ENCODE measurements around the gene ULK4.
"Not testable (repeated sequence)": the region's sequence is repeated elsewhere in the genome, so short reads cannot be mapped to it uniquely, and the experiment has no call there.

Gene ULK4

DNA sequence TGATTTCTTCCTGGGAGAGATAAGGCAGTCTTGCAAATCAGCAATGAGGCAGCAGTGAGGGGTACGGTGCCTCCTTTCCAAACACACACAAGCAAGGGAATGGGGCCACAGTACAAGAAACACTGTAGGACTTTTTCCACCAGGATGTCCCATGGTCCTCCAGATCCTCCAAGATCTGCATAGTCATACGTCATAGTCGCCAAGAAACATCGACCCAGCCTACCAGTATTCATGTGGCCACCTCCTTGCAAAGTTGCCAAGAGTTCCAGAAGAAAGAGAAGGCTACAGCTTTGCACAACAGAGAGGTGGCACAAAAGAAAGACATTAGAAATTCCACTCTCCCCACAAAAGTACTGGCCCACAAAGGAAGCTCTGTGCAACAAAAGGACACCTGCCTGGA is 504.7 kb downstream of the ULK4 start:
- Histone ChIP-seq H3K27ac (replicated peaks) (no peak overlapping the region), H3K27me3 (ENCODE audit: insufficient read depth, poor library complexity, severe bottlenecking) (no peaks in the 10 kb centered on the region), H3K4me3 (replicated peaks; ENCODE audit: insufficient read depth, low read length) (no peak overlapping the region)
- TF ChIP-seq SPI1 (IDR thresholded peaks at IDR 0.05; ENCODE audit: borderline replicate concordance, low read depth) (no peak), GABPA (IDR thresholded peaks at IDR 0.05; ENCODE audit: low read depth) (no peak), POLR2AphosphoS5 (IDR thresholded peaks at IDR 0.05; ENCODE audit: low read depth) (no peak)
- TF ChIP-seq, protein P1, sequence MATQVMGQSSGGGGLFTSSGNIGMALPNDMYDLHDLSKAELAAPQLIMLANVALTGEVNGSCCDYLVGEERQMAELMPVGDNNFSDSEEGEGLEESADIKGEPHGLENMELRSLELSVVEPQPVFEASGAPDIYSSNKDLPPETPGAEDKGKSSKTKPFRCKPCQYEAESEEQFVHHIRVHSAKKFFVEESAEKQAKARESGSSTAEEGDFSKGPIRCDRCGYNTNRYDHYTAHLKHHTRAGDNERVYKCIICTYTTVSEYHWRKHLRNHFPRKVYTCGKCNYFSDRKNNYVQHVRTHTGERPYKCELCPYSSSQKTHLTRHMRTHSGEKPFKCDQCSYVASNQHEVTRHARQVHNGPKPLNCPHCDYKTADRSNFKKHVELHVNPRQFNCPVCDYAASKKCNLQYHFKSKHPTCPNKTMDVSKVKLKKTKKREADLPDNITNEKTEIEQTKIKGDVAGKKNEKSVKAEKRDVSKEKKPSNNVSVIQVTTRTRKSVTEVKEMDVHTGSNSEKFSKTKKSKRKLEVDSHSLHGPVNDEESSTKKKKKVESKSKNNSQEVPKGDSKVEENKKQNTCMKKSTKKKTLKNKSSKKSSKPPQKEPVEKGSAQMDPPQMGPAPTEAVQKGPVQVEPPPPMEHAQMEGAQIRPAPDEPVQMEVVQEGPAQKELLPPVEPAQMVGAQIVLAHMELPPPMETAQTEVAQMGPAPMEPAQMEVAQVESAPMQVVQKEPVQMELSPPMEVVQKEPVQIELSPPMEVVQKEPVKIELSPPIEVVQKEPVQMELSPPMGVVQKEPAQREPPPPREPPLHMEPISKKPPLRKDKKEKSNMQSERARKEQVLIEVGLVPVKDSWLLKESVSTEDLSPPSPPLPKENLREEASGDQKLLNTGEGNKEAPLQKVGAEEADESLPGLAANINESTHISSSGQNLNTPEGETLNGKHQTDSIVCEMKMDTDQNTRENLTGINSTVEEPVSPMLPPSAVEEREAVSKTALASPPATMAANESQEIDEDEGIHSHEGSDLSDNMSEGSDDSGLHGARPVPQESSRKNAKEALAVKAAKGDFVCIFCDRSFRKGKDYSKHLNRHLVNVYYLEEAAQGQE (IDR thresholded peaks at IDR 0.05; ENCODE audit: insufficient replicate concordance, low read depth) = no peak
- TF ChIP-seq, protein P2, sequence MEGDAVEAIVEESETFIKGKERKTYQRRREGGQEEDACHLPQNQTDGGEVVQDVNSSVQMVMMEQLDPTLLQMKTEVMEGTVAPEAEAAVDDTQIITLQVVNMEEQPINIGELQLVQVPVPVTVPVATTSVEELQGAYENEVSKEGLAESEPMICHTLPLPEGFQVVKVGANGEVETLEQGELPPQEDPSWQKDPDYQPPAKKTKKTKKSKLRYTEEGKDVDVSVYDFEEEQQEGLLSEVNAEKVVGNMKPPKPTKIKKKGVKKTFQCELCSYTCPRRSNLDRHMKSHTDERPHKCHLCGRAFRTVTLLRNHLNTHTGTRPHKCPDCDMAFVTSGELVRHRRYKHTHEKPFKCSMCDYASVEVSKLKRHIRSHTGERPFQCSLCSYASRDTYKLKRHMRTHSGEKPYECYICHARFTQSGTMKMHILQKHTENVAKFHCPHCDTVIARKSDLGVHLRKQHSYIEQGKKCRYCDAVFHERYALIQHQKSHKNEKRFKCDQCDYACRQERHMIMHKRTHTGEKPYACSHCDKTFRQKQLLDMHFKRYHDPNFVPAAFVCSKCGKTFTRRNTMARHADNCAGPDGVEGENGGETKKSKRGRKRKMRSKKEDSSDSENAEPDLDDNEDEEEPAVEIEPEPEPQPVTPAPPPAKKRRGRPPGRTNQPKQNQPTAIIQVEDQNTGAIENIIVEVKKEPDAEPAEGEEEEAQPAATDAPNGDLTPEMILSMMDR (IDR thresholded peaks at IDR 0.05; ENCODE audit: insufficient read depth, low read length) = no peak
- no peak for DNase-seq (ENCODE audit: low read depth in 1 of 2, low spot score in 1 of 2)

DNA sequence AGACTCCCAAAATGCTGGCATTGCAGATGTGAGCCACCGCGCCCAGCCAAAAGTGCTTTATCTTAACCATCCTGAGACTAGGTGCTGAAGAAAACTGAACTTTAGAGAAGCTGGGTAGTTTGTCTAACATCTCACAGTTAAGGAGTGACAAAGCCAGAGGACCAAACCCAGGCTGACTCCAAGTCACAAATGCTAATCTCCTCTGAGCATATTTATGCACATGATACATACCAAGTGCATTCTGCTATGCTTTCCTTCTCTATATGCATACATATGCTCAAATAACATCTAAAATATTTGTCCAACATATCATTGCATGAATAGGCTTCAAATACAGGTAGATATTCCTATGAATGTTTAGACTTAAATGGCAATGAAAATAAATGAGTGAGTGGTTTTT is 505.7 kb downstream of the ULK4 start:
- H3K27me3 ChIP-seq (ENCODE audit: insufficient read depth, poor library complexity, severe bottlenecking) = no peaks in the 10 kb centered on the region
- H3K27ac ChIP-seq (replicated peaks) = no peak overlapping the region
- no peak overlapping the region for H3K4me3 ChIP-seq (replicated peaks; ENCODE audit: insufficient read depth, low read length)
- TF ChIP-seq, protein P1 (IDR thresholded peaks at IDR 0.05; ENCODE audit: insufficient replicate concordance, low read depth) = no peak
- TF ChIP-seq, protein P2 (IDR thresholded peaks at IDR 0.05; ENCODE audit: insufficient read depth, low read length) = no peak
- no peak for TF ChIP-seq SPI1 (IDR thresholded peaks at IDR 0.05; ENCODE audit: borderline replicate concordance, low read depth)
- no peak for TF ChIP-seq GABPA (IDR thresholded peaks at IDR 0.05; ENCODE audit: low read depth)
- TF ChIP-seq POLR2AphosphoS5 (IDR thresholded peaks at IDR 0.05; ENCODE audit: low read depth) = no peak
- no peak for DNase-seq (ENCODE audit: low read depth in 1 of 2, low spot score in 1 of 2)

DNA sequence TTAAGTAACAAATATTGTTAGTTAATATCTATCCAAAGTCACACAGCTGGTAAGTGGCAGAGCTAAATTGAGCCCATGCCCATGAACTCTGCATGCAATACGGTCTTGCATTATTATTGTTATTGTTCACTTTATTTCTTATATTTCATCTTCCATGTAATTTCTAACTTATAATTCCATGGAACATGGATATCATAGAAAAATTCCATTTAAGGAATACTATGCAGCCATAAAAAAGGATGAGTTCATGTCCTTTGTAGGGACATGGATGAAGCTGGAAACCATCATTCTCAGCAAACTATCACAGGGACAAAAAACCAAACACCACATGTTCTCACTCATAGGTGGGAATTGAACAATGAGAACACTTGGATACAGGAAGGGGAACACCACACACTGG is 508.3 kb downstream of the ULK4 start:
- H3K27ac ChIP-seq (replicated peaks); DNase-seq (ENCODE audit: low read depth in 1 of 2, low spot score in 1 of 2); H3K4me3 ChIP-seq (replicated peaks; ENCODE audit: insufficient read depth, low read length); H3K27me3 ChIP-seq (ENCODE audit: insufficient read depth, poor library complexity, severe bottlenecking): not testable (repeated sequence)

DNA sequence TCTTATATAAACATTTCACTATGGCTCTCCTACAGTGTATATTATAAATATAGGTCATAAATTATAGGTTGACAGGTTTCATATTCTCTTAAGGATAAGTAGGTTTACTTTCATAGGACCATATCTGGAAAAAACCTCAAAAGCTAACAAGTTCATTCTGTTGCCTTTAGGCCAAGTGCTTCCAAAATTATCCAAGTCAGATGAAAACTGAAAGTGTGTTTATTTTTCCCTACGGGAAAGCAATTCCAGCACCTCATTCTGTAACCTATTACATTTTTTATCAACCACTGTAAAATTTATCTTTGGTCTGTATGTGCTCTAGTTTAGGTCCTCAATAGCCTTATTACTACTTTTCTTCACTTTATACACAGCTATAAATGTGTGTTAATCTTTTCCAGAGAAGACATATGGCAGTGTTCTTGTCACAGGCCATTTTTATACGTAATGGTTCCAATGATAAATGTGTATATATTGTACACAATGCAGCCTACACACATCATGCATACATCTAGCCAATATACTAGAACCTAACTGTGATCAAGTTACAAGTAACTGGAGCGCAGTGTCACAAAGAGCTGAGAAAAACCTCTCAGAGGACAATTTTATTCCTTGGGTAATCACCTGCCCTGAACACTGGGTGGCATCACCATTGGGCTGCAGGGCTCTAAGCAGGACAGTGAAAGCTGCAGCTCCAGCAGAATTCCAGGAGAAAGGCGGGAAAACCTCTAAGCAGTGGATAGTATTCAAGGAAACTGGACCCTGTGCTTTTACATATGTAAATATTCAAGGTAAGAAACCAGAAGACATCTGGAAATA is 511.3 kb downstream of the ULK4 start:
- H3K27me3 ChIP-seq (ENCODE audit: insufficient read depth, poor library complexity, severe bottlenecking) = no peaks in the 10 kb centered on the region
- no peak overlapping the region for H3K4me3 ChIP-seq (replicated peaks; ENCODE audit: insufficient read depth, low read length)
- no peak for DNase-seq (ENCODE audit: low read depth in 1 of 2, low spot score in 1 of 2)
- H3K27ac ChIP-seq (replicated peaks) = no peak overlapping the region
- TF ChIP-seq GABPA (IDR thresholded peaks at IDR 0.05; ENCODE audit: low read depth) = no peak
- TF ChIP-seq, protein P1 (IDR thresholded peaks at IDR 0.05; ENCODE audit: insufficient replicate concordance, low read depth) = no peak
- TF ChIP-seq POLR2AphosphoS5 (IDR thresholded peaks at IDR 0.05; ENCODE audit: low read depth) = no peak
- no peak for TF ChIP-seq SPI1 (IDR thresholded peaks at IDR 0.05; ENCODE audit: borderline replicate concordance, low read depth)
- TF ChIP-seq, protein P2 (IDR thresholded peaks at IDR 0.05; ENCODE audit: insufficient read depth, low read length) = no peak
